Osteoblast (primary cell): ENCODE measurements around the gene XG. TPM values are rescaled to one million over a fixed set of nuclear protein-coding genes. Genes with fewer than 3 reads are reported as not detected.

Source experiments
- DNase-seq: peaks from one replicate; pipeline ENCODE4 v3.0.0; 2011; ENCODE audit warnings: low spot score, mixed read lengths; ENCODE audit not compliant: insufficient read length; ENCODE audit errors: missing footprints
- H2AFZ ChIP-seq: 2 replicates; pipeline ENCODE4 v1.6.0; 2011; ENCODE audit warnings: mild to moderate bottlenecking, low read length
- H3K27ac ChIP-seq: 2 replicates; pipeline ENCODE4 v1.5.1; 2011; ENCODE audit warnings: mild to moderate bottlenecking, low read depth, low read length, moderate library complexity
- H3K27me3 ChIP-seq: 2 replicates; pipeline ENCODE4 v1.6.0; 2012; ENCODE audit warnings: mild to moderate bottlenecking, control low read depth, inconsistent platforms, low read length, moderate library complexity; ENCODE audit not compliant: insufficient read depth
- H3K36me3 ChIP-seq: 2 replicates; pipeline ENCODE4 v1.5.1; 2011; ENCODE audit warnings: mild to moderate bottlenecking, low read length, control low read depth, moderate library complexity; ENCODE audit not compliant: insufficient read depth
- H3K4me1 ChIP-seq: 2 replicates; pipeline ENCODE4 v1.5.1; 2011; ENCODE audit warnings: mild to moderate bottlenecking, low read length, control low read depth, moderate library complexity; ENCODE audit not compliant: insufficient read depth
- H3K4me2 ChIP-seq: 2 replicates; pipeline ENCODE4 v1.6.0; 2011; ENCODE audit warnings: mild to moderate bottlenecking, low read length; ENCODE audit not compliant: insufficient read depth
- H3K4me3 ChIP-seq: fragments of 200-600 bp; sonication (generic); 3 replicates; pipeline ENCODE4 v1.5.1; 2012; ENCODE audit warnings: mild to moderate bottlenecking, low read length, inconsistent platforms; ENCODE audit not compliant: insufficient read depth
- H3K79me2 ChIP-seq: 2 replicates; pipeline ENCODE4 v1.6.0; 2012; ENCODE audit warnings: mild to moderate bottlenecking, low read length, control low read depth, inconsistent platforms; ENCODE audit not compliant: insufficient read depth
- H3K9me3 ChIP-seq: 2 replicates; pipeline ENCODE4 v1.5.1; 2011; ENCODE audit warnings: low read depth, low read length, control low read depth
- H4K20me1 ChIP-seq: 2 replicates; pipeline ENCODE4 v1.6.0; 2012; ENCODE audit warnings: mild to moderate bottlenecking, low read length, control low read depth; ENCODE audit not compliant: insufficient read depth
- total RNA-seq: library from RNA; depleted of rRNA; stranded (reverse); fragments of >200 nt; gene quantifications from 2 replicates; pipeline ENCODE4 v1.2.3, GENCODE V29; 2012
- TF ChIP-seq, protein P1 (sequence below): IDR thresholded peaks from 2 replicates; pipeline ENCODE4 v1.5.1; 2011; ENCODE audit warnings: mild to moderate bottlenecking, low read depth, low read length, moderate library complexity; ENCODE audit errors: extremely low read depth

Gene XG
- total RNA-seq, 1 donor, result 4.0 TPM

DNA sequence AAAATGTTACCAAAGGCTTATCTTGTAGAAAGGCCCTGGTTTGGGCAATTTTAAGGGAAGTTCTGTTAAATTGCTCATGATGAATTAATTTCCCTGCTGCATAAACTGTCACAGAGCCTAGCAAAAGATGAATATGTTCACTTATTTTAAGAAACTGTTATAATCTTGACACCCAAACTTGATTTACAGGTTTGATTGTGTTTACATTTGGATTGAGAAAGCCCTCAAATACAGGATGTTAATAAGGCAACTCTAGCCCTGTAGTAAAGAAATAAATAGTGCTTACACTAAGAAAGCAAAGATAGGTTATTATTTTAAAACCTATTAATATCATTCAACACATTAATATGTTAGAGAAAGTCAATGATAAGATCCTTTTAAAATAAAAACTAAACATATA, 95.2 kb downstream of the XG start:
- DNase-seq, result no peak
- Histone ChIP-seq H3K79me2 (no peaks in the 10 kb centered on the region), H4K20me1 (no peaks in the 10 kb centered on the region), H3K27ac (no peak overlapping the region), H3K4me1 (peaks cover 17% of the 10 kb centered on the region), H3K9me3 (no peaks in the 10 kb centered on the region), H3K4me2 (no peak overlapping the region), H2AFZ (no peak overlapping the region), H3K4me3 (no peak overlapping the region), H3K27me3 (no peaks in the 10 kb centered on the region), H3K36me3 (no peaks in the 10 kb centered on the region)
- TF ChIP-seq, protein P1, sequence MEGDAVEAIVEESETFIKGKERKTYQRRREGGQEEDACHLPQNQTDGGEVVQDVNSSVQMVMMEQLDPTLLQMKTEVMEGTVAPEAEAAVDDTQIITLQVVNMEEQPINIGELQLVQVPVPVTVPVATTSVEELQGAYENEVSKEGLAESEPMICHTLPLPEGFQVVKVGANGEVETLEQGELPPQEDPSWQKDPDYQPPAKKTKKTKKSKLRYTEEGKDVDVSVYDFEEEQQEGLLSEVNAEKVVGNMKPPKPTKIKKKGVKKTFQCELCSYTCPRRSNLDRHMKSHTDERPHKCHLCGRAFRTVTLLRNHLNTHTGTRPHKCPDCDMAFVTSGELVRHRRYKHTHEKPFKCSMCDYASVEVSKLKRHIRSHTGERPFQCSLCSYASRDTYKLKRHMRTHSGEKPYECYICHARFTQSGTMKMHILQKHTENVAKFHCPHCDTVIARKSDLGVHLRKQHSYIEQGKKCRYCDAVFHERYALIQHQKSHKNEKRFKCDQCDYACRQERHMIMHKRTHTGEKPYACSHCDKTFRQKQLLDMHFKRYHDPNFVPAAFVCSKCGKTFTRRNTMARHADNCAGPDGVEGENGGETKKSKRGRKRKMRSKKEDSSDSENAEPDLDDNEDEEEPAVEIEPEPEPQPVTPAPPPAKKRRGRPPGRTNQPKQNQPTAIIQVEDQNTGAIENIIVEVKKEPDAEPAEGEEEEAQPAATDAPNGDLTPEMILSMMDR, result no peak

DNA sequence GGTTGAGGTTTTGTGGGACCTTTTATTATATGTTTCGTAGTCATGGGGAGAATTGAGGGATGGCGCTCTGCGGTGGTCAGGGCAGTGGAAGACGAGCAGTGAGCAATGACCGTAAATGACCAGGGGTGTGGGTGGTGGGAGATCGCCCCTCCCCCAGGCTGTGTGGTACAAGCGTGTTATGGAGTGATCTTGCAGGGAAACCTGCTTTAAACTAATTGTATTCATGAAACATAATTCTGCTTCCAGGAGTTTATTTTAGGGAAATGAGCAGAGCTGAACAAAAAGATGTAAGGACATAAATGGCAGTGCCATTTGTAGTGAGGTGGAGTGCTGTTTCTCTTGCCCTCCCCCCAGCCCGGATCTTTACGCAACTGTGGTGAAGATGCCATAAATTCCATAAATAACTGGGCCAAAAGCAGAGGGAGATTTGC, 97.0 kb downstream of the XG start:
- Histone ChIP-seq H3K79me2 (no peaks in the 10 kb centered on the region), H3K36me3 (no peaks in the 10 kb centered on the region), H4K20me1 (no peaks in the 10 kb centered on the region), H3K27ac (peak overlapping the region; percentile 74), H2AFZ (peak overlapping the region; percentile 79), H3K4me2 (peak overlapping the region; percentile 77), H3K9me3 (no peaks in the 10 kb centered on the region), H3K4me1 (peaks cover 17% of the 10 kb centered on the region), H3K4me3 (peak overlapping the region; percentile 56), H3K27me3 (no peaks in the 10 kb centered on the region)
- DNase-seq, result peak; percentile 87
- TF ChIP-seq, protein P1, result no peak

DNA sequence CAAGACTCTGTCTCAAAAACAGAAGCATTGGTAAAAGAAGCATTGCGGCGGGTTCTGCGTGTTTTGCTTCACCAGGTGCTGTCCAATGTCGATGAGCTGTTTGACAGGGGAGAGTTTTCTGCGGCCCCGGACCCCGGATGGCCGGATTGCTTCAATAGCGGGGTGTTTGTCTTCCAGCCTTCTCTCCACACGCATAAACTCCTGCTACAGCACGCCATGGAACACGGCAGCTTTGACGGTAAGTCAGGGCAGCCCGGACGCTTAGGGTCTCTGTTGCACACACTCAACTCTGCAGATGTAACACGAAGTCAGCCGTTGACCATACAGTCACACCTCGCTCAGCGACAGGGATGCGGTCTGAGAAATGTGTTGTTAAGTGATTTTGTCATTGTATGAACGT, 103.1 kb downstream of the XG start:
- no peak overlapping the region for H3K4me3 ChIP-seq
- no peaks in the 10 kb centered on the region for H4K20me1 ChIP-seq
- no peaks in the 10 kb centered on the region for H3K79me2 ChIP-seq
- H2AFZ ChIP-seq, result no peak overlapping the region
- H3K36me3 ChIP-seq, result no peaks in the 10 kb centered on the region
- H3K27me3 ChIP-seq, result no peaks in the 10 kb centered on the region
- H3K4me1 ChIP-seq, result peaks cover 4% of the 10 kb centered on the region
- H3K9me3 ChIP-seq, result no peaks in the 10 kb centered on the region
- H3K27ac ChIP-seq, result no peak overlapping the region
- no peak overlapping the region for H3K4me2 ChIP-seq
- TF ChIP-seq, protein P1, result no peak
- no peak for DNase-seq

DNA sequence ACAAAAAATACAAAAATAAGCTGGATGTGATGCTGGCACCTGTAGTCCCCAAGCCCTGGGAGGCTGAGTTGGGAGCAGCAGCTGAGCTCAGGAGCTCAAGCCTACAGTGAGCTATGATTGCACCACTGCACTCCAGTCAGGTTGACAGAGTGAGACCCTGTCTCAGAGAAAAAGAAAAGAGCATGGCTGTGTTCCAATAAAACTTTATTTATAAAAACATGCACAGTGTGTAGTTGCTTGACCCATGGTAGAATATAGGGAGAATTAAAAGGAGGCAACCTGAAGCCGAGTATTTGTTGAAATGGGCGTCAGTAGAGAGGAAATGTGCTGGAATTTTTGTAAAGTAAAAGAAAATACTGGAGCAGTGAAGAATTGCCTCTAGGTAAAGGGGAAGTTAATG, 103.9 kb downstream of the XG start:
- H3K4me2 ChIP-seq, result no peak overlapping the region
- no peaks in the 10 kb centered on the region for H4K20me1 ChIP-seq
- H3K79me2 ChIP-seq, result no peaks in the 10 kb centered on the region
- no peak overlapping the region for H3K4me3 ChIP-seq
- no peak for DNase-seq
- no peak overlapping the region for H3K27ac ChIP-seq
- no peaks in the 10 kb centered on the region for H3K4me1 ChIP-seq
- H3K27me3 ChIP-seq, result no peaks in the 10 kb centered on the region
- no peaks in the 10 kb centered on the region for H3K36me3 ChIP-seq
- H2AFZ ChIP-seq, result no peak overlapping the region
- TF ChIP-seq, protein P1, result no peak
- H3K9me3 ChIP-seq, result no peaks in the 10 kb centered on the region
